ENCODE data around the gene ATP2A3.
"Not testable (repeated sequence)": the region's sequence is repeated elsewhere in the genome, so short reads cannot be mapped to it uniquely, and the experiment has no call there.

Gene ATP2A3

GRCh38 chr17:3991699-3992098, 27.5 kb upstream of the ATP2A3 start:
- DNase-seq (ENCODE audit: low spot score): not testable (repeated sequence)

DNA sequence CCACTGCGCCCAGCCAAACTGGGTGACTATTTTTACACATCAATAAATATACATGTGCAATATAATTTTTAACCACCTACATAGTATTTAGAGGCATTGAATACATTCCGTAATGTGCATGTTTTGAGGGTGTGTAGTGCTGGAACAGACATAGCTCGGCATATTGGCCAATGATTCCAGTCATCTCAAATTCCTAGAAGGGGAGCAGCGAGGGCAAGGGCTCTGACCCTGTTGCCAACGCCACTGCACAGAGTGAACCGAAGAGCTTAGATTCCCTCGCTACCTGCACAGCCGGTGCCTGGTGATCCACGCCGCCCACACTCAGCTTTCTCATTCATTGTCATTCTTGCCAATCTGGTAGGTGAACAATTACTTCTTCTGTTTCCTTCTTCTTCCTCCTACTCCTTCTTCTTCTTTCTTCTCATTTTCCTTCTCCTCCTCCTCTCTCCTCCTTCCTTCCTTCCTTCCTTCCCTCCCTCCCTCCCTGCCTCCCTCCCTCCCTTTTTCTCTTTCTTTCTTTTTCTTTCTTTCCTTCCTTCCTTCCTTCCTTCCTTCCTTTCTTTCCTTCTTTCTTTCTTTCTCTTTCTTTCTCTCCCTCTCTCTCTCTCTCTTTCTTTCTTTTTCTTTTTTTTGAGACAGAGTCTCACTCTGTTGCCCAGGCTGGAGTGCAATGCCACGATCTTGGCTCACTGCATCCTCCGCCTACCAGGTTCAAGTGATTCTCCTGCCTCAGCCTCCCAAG, 26.3 kb upstream of the ATP2A3 start:
- no peak for DNase-seq (ENCODE audit: low spot score)

DNA sequence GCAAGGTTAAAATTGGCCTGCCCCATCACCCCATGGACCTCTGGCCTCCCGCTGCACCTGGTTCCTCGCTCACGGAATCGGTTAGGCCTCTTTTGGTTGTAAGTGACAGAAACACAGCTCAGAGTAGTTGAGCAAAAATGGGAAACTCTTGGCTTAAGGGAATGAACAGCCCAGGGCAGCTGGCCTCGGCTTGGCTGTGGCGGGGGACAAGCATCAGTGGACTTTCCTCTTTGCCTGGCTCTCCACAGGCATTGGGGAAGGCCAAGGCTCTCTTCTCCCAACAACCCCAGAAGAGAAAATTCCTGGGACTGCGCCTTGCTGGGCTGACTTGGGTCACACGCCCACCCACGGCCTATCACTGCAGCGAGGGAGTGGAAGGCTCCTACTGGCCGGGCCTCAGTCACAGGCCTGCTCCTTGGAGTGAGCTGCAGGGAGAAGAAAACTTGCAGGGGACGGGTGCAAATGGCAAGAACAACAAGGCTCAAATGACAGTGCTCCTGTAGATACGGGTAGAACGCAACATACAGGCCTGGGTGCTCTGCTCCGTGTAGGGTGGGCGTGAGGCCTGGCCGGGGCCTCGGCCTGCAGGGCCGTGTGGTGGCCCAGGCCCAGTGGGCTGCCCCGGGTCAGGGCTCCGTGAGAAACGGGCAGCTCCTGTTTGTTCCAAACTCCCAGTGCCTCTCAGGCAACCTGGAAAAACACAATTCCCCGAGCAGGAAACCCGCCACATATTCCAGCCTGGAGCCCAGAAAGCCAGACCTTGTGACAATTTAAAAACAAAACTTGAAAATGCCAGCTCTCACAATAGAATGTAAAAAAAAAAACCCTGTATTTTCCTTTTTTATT, 25.0 kb upstream of the ATP2A3 start:
- no peak for DNase-seq (ENCODE audit: low spot score)

DNA sequence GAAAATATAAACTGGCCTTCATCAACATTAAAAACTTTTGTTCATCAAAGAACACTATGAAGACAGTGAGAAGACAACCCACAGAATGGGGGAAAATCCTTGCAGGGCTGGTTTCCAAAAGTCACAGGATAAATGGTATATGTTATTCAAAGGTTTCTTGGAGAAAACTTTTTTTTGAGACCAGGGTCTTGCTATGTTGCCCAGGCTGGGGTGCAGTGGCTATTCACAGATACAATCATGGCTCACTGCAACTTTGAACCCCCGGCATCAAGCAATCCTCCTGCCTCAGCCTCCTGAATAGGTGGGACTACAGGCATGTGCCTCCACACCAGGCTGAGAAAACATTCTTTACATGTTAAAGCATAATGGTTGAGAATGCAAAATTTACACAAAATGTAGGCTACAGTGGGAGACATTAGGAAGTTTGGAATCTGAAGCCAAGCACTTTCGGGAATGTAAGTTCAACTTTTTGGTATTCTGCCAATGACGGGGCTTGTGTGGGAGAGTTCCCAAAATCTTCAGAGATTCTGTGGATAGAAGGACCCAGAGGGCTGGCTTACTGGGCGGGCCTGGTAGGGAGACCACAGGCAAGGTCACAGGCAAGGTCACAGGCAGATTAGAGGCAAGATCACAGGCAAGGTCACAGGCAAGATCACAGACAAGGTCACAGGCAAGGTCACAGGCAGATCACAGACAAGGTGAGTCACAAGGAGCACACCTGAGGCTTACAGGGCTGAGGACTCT, 24.2 kb upstream of the ATP2A3 start:
- no peak for DNase-seq (ENCODE audit: low spot score)

DNA sequence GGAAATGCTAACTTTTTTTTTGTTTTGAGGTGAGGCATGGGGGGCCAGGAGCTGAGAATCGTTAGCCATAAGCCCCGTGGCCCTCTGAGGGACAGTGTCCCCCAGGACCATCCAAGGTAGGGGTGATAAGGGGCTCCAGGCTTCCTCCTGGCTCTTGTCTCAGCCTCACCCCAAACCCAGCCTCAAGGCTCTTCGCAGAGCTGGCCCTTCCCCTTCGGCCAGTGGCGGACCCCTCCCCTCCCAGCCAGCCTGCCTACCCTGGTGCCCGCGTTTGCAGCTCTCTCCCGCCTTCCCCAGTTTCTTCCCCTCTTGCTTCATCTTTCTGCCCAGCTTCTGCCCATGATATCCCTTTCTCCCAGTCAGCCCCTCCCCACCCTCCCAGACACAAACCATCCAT, 22.7 kb upstream of the ATP2A3 start:
- DNase-seq (ENCODE audit: low spot score): no peak

- no peak for DNase-seq (ENCODE audit: low spot score)
Measured at GRCh38 chr17:3986270-3986938, 22.2 kb upstream of the ATP2A3 start.

DNA sequence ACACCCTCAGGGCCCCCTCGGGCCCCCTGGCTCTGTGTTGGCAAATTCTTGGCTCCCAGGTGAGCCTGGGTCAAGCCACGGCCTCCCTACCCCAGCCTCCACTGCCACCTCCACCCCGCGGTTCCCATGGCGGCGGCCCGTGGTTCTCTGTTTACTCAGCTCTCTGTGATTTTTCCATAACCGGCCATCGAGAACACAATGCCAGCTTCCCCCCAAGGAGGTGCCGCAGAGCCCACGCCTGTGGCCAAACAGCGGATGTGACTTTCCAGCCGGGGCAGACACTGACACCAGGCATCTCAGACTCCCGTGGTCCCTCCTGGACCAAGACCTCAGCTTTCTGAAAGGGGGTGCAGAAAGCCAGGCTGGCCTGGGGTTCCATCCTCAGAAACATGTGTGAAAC, 21.6 kb upstream of the ATP2A3 start:
- DNase-seq (ENCODE audit: low spot score): no peak

DNA sequence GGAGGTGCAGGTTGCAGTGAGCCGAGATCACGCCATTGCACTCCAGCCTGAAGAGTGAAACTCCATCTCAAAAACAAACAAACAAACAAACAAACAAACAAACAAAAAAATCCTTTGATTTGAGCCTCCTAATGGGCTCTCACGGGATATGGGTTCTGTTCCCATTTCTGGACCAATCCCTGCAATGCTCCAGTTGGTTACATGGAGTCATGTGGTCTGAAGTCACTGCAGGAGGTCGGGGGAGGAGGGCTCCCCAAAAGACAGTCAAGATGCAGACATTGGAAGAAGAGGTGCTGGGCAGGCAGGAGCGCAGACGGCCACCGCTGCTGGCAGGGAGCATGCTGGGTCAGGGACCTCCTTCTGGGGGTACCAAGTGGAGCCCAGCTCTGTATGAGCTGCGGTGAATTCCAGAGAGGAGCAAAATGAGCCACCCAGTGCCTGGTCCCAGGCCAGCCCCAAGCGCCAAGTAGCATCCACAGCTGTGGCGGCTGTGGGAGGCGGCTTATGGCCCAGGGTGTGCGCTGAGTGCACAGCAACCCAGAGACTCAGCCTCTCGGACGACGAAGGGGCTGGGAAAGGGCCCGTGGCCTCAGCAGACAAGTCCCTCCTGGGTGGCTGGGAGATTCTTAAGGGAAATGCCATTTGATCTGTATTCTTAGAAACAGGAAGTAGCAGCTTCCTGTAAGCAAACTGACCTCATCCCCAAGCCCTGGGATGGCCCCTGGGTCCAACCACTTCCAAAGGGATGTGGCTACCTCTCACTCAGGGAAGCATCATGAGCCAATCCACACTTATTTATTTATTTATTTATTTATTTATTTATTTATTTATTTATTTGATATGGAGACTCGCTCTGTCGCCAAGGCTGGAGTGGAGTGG, 19.6 kb upstream of the ATP2A3 start:
- DNase-seq (ENCODE audit: low spot score): no peak

GRCh38 chr17:3982541-3983017, 18.3 kb upstream of the ATP2A3 start:
- DNase-seq (ENCODE audit: low spot score): no peak

GRCh38 chr17:3982113-3982512, 17.9 kb upstream of the ATP2A3 start:
- no peak for DNase-seq (ENCODE audit: low spot score)

GRCh38 chr17:3981455-3981854, 17.2 kb upstream of the ATP2A3 start:
- DNase-seq (ENCODE audit: low spot score): no peak

DNA sequence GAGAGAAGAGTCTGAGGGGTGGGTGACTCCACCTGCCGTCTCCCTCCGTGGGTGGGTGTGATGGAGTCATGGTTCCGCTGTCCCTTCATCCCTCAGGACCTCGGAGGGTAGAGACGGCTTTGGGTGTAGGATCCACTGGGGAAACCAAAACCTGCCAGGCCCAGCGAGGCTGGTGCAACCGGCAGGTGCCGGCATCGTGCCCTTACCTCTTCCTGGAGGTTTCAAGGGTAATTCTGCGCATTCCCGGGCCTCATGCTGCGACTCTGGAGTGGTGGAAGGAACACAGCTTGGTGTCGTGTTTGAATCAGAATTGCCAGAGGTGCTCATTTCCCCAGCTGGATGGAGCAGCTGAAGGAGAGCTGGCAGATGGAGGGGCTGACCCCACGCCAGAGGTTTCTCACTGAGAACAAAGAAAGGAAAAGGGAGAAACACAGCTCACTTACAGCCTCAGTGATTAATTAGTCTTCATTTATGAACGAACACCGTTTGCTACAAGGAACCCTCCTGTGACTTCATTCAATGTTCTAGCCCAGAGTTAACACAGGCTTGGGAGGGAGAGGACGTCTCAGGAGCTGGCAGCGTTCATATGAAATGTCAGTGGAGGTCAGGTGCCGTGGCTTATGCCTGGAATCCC, 16.3 kb upstream of the ATP2A3 start:
- DNase-seq (ENCODE audit: low spot score): no peak

DNA sequence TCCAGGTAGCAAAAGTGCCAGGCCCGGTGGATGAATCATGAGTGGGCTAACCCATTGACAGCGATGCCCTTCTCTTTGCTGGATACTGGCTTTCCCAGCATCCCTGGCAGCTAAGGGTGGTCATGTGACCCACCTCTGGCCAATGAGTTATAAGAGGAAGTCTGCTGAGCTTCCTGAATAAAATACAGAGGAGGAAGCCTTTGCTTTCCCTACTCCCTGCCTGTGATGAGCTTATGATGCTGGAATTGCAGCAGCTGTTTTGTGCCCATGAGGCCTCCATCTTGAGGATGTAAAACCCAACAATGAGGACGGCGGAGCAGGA, 15.0 kb upstream of the ATP2A3 start:
- no peak for DNase-seq (ENCODE audit: low spot score)

DNA sequence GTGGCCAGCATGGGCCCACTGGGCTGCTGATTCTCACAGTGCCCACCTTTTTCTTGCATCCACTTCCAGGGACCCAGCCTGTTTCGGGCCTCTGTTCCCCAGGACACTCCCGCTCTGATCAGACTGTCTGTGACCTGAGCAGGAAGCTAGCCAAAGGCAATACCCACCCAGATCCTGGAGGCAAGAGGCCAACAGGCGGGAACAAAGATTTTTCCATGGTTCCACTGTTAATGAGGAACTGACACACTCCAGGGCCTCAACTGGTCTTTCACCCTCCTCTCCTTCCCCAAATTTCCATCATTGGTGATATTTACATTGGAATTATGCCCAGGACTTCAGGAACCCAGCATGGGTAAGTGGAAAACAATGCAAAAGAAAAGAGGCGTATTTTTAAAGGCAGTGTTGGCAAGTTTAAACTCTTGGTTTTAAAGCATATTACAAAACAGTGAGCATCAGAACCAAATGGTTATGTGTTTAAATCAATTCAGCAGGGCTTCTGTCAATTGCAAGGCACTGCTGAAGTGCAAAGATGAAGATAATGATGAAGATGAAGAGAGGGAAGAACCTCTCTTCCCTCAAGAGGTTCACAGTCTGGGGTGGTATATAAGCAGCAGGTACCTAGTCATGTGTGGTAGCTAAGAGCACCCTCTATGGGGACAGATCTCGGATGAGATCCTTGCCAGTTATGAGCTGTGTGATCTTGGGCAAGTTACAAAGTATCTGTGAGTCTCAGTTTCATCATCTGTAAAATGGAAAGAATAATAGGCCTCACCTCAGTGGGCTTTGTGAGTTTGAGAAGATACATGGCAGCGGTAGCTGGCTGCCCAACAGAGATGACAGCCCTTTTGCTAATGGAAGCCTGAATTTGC, 14.4 kb upstream of the ATP2A3 start:
- no peak for DNase-seq (ENCODE audit: low spot score)

GRCh38 chr17:3977387-3977786, 13.2 kb upstream of the ATP2A3 start:
- DNase-seq (ENCODE audit: low spot score): peak; percentile 14

- peak; percentile 68 for DNase-seq (ENCODE audit: low spot score)
Measured at GRCh38 chr17:3976675-3977171, 12.5 kb upstream of the ATP2A3 start.

DNA sequence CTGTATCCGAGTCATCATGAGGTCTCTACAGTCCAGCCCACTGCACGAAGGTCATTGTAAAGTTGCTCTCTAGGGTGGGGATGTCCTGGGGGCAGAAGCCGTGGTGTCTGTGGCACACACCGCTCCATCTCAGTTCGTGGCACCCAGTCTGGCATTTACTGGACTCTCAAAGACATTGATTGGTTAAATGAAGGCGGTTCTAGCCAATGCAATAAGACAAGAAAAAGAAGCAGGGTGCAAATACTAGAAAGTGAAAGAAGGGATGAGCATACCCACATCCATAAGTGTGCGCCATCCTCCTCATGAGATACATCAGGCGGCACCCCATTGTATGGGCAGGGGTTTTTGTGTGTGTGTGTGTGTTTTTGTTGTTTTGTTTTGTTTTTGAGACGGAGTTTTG, 10.7 kb upstream of the ATP2A3 start:
- DNase-seq (ENCODE audit: low spot score): no peak

DNA sequence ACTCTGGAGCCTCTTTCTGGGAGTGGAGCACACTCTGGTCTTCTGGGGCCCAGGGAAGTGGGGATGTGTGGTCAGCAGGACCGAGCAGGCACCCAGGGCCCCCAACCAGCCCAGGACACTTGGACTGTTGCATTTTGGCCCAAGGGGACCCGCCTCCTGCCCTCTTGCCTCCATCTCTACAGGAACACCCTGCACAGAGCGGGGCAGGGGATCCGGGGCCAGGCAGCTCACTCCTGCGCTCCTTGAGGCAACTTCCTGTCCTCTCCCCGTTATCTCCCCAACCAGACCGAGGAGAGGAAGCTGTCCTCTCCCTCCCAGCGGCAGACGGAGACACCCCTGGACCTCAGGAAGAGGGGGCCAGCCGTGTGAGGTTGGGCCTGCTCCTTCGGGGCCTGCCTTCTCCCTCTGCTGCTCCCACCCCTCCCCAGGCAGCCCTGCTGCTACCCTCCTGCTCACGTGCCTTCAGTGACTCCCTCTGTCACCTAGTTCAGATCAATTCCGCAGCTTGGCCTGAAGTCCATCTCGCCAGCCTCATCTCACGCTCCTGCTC, 10.0 kb upstream of the ATP2A3 start:
- DNase-seq (ENCODE audit: low spot score): no peak

DNA sequence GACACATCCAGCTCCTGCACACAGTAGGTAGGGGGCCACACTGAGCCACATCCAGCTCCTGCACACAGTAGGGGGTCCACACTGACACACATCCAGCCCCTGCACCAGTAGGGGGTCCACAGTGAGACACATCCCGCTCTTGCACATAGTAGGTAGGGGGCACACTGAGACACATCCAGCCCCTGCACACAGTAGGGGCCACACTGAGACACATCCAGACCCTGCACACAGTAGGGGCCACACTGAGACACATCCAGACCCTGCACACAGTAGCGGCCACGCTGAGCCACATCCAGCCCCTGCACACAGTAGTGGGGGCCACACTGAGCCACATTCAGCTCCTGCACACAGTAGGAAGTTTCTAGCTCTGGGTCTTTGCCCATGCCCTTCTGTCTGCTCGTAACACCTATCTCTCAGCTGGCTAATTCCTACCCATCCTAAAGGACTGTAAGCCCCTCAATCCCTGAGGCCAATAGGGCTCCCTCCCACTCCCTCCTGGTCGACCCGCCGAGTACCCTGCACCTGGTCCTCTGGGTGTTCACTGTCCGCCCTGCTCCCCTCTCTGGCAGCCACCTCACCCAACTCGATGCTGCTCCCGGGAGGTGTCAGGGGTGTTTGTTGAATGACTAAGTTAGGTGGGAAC, 9.4 kb upstream of the ATP2A3 start:
- no peak for DNase-seq (ENCODE audit: low spot score)
